PC-9 (cell line): ENCODE data around the gene PBX3.

ENCODE experiments used
- EZH2 ChIP-seq: fragments of 200-600 bp; sonication (generic); IDR thresholded peaks from 2 replicates; pipeline ENCODE4 v1.8.0; 2017; ENCODE audit warnings: antibody characterized with exemption, low read depth
- TF ChIP-seq, protein P1 (sequence below): fragments of 200-600 bp; sonication (generic); conservative IDR thresholded peaks from 2 replicates; pipeline ENCODE4 v1.6.1; 2017; ENCODE audit warnings: mixed run types, antibody characterized with exemption, mild to moderate bottlenecking, moderate library complexity

DNA sequence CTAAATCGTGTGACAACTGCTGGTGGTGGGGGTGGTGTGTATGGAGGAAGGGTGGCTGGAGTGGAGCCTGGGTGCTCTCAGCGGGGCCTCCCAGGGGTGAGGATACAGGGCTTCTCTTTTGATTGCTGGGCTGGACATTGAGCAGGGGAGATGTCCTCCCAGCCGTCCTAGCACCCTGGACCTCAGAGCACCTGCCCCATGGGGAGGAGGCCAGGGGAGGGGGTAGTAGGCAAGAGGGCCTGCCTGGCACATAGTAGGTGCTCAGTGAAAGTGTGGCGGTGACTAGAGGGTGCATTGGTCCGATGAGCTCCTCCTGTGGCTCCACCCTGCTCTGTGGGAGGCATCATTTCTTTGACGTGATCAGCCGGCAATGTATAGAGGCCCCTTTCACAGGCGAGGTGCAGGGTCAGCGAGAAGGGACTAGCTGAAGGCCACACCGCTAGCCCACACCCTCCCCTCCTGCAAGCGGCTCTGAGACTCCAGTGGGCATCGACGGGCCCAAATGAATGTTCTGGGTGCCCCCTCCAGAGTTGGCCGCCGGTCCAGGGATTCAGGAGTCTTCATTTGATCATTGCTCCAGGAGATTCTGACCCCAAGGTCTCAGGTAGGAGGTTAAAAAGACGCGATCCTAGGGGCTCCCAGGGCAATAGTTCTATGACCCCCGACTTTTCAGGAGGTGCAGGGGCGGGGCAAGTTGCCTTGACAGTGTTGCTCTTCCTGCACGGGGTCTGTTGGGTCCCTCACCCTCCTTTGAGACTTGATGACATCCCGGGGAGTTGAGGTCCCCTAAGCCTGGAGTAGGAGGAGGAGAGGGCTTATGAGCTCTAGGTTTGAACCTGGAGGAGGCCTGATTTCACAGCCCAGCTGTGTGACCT, 255.5 kb downstream of the PBX3 start:
- TF ChIP-seq, protein P1, sequence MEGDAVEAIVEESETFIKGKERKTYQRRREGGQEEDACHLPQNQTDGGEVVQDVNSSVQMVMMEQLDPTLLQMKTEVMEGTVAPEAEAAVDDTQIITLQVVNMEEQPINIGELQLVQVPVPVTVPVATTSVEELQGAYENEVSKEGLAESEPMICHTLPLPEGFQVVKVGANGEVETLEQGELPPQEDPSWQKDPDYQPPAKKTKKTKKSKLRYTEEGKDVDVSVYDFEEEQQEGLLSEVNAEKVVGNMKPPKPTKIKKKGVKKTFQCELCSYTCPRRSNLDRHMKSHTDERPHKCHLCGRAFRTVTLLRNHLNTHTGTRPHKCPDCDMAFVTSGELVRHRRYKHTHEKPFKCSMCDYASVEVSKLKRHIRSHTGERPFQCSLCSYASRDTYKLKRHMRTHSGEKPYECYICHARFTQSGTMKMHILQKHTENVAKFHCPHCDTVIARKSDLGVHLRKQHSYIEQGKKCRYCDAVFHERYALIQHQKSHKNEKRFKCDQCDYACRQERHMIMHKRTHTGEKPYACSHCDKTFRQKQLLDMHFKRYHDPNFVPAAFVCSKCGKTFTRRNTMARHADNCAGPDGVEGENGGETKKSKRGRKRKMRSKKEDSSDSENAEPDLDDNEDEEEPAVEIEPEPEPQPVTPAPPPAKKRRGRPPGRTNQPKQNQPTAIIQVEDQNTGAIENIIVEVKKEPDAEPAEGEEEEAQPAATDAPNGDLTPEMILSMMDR = no peak
- no peak for TF ChIP-seq EZH2
